GM23248 (cell line): ENCODE measurements around the gene PLCG1.

Source experiments
- EZH2 ChIP-seq: fragments of 200-600 bp; sonication (generic); IDR thresholded peaks from 2 replicates; pipeline ENCODE4 v1.6.1; 2018; ENCODE audit warnings: antibody characterized with exemption, mild to moderate bottlenecking; ENCODE audit not compliant: insufficient read depth, poor library complexity, severe bottlenecking
- EZH2phosphoT487 ChIP-seq: fragments of 200-600 bp; sonication (generic); IDR thresholded peaks from 2 replicates; pipeline ENCODE4 v1.6.1; 2018; ENCODE audit warnings: antibody characterized with exemption, moderate library complexity, mild to moderate bottlenecking, low read depth; ENCODE audit not compliant: insufficient read depth

DNA sequence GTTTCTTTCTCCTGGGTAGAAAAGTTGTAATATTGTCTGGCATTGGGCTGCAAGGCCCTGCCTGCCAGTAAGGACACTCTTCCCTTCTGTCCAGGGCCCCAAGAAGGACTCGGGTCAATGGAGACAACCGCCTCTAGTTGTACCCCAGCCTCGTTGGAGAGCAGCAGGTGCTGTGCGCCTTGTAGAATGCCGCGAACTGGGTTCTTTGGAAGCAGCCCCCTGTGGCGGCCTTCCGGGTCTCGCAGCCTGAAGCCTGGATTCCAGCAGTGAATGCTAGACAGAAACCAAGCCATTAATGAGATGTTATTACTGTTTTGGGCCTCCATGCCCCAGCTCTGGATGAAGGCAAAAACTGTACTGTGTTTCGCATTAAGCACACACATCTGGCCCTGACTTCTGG lies 37.0 kb downstream of the PLCG1 start:
- TF ChIP-seq EZH2 (no peak), EZH2phosphoT487 (no peak)
